Hepatocyte (in vitro differentiated cells): ENCODE results near the gene CSH1.

Source experiments
- CTCF ChIP-seq: fragments of 200-600 bp; sonication (generic); IDR thresholded peaks from 2 replicates; pipeline ENCODE4 v1.5.1; 2016; ENCODE audit warnings: antibody characterized with exemption, mild to moderate bottlenecking; ENCODE audit not compliant: poor library complexity
- EZH2 ChIP-seq: fragments of 200-600 bp; sonication (generic); IDR thresholded peaks from 2 replicates; pipeline ENCODE4 v1.6.1; 2016; ENCODE audit warnings: antibody characterized with exemption, mild to moderate bottlenecking, borderline replicate concordance
- EZH2phosphoT487 ChIP-seq: fragments of 200-600 bp; sonication (generic); IDR thresholded peaks from one replicate; pipeline ENCODE4 v1.6.1; 2018; ENCODE audit warnings: antibody characterized with exemption, mild to moderate bottlenecking, low read depth, moderate library complexity; ENCODE audit not compliant: unreplicated experiment, severe bottlenecking

- TF ChIP-seq CTCF (no peak), EZH2phosphoT487 (no peak), EZH2 (no peak)
Observed at GRCh38 chr17:63927464-63928171, 31.2 kb upstream of the CSH1 start.
